ENCODE results near the gene DYRK1A. TPM values are rescaled to one million over a fixed set of nuclear protein-coding genes. Genes with fewer than 3 reads are reported as not detected.
A peak's percentile ranks its signal among the peaks of the same experiment; 100 is the strongest.
"Not testable (repeated sequence)": the region's sequence is repeated elsewhere in the genome, so short reads cannot be mapped to it uniquely, and the experiment has no call there.

The DYRK1A gene
- 16.2 TPM for polyA plus RNA-seq (2012; ENCODE audit: low read depth, missing spikeins)

DNA sequence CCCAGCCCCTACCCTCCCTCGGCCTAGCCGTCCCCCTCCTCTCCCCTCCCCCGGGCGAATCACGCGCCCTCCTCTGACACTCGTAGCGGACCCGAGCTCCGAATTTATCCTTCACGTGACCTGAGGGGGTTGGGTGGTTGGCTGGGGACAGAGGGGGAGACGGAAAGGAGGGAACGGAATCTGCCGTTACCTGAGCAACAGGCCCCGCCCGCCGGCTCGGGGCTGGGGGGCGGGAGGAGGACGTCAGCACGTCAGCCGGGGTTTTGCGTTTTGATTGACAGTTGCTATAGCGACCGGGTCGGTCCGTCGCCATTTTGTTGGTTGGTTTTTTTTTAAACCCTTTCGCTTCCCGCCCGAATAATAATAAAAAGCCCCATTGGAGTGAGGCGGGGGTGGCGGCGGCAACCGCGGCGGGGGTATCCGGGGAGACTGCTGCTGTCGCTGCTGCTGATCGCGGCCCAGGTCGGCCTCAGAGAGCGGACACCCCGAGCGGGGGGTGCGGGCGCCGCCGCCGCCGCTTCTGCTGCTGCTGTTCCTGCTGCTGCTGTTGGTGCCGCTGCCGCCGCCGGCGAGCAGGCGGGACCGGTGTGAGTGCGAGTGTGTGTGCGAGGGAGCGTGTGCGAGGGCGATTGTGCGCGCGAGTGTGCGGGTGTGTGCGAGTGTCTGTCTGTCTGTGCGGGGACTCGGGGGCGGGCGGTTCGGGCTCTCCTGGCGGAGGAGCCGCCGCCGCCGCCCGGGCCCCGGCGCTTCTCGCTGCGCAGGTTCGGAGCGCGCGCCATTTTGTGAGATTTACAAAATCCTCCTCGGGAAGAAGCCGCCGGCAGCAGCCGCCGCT is at the start of gene DYRK1A:
Gene DYRK1A, plus strand, starts transcription at position 292 of the 835 bp plus-strand sequence. CDS start 53,602 bp downstream, outside the sequence.
- FAIRE-seq, result peak; percentile 94
- no peak for TF ChIP-seq SPI1 (IDR thresholded peaks at IDR 0.05; ENCODE audit: low read depth, low read length)
- peak; percentile 70 for TF ChIP-seq TAF1 (IDR thresholded peaks at IDR 0.05; ENCODE audit: low read depth, low read length)
- 0 out of 2 replicates have a peak, but pooled peaks have one; percentile 58 for TF ChIP-seq POLR2AphosphoS5 (IDR thresholded peaks at IDR 0.05; ENCODE audit: low read depth, low read length)
- TF ChIP-seq POU2F2 (IDR thresholded peaks at IDR 0.05; ENCODE audit: low read depth, low read length), result no peak
- peak; percentile 76 for TF ChIP-seq POLR2A (IDR thresholded peaks at IDR 0.05; ENCODE audit: low read depth, low read length)
- TF ChIP-seq PAX5 (IDR thresholded peaks at IDR 0.05; ENCODE audit: insufficient read depth, low read length, severe bottlenecking), result no peak
- DNase-seq (ENCODE audit: insufficient read length, low spot score), result peak; percentile 89

DNA sequence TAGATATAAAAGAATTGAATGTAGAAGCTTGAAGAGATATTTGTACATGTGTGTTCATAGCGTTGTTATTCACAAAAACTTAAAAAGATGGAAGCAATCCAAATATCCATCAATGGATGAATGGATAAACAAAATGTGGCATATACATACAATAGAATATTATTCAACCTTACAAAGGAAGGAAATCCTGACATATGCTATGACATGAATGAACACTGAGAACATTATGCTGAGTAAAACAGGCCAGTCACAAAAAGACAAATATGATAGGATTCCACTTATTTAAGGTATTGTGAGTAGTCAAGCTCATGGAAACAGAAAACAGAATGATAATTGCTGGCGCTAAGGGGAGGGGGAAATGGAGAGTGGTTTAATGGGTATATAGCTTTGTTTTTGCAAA is 47.0 kb upstream of the DYRK1A start:
- TF ChIP-seq POU2F2 (IDR thresholded peaks at IDR 0.05; ENCODE audit: low read depth, low read length), result no peak
- no peak for TF ChIP-seq PAX5 (IDR thresholded peaks at IDR 0.05; ENCODE audit: insufficient read depth, low read length, severe bottlenecking)
- no peak for TF ChIP-seq TAF1 (IDR thresholded peaks at IDR 0.05; ENCODE audit: low read depth, low read length)
- no peak for TF ChIP-seq POLR2AphosphoS5 (IDR thresholded peaks at IDR 0.05; ENCODE audit: low read depth, low read length)
- TF ChIP-seq POLR2A (IDR thresholded peaks at IDR 0.05; ENCODE audit: low read depth, low read length), result no peak
- no peak for TF ChIP-seq SPI1 (IDR thresholded peaks at IDR 0.05; ENCODE audit: low read depth, low read length)
- FAIRE-seq, result no peak
- no peak for DNase-seq (ENCODE audit: insufficient read length, low spot score)

DNA sequence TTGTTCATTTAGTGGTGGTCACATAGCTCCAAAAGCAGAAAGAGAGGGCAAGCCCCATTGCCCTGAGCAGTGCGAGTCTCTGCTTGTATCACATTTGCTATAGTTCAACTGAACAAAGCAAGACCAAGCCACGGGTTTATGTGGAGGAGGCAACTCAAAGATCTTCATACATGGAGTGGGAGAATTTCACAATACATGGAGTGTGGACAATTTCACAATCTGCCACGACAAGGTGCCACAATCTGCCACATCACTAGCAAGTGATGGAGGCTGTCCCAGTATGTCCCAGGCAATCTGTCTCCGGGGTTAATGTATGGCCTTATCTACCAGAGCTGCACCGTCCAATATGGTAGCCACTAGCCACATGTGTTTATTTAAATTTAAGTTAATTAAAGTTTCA is 44.5 kb upstream of the DYRK1A start:
- no peak for DNase-seq (ENCODE audit: insufficient read length, low spot score)
- TF ChIP-seq POU2F2 (IDR thresholded peaks at IDR 0.05; ENCODE audit: low read depth, low read length) (no peak), POLR2AphosphoS5 (IDR thresholded peaks at IDR 0.05; ENCODE audit: low read depth, low read length) (no peak), TAF1 (IDR thresholded peaks at IDR 0.05; ENCODE audit: low read depth, low read length) (no peak), SPI1 (IDR thresholded peaks at IDR 0.05; ENCODE audit: low read depth, low read length) (no peak), POLR2A (IDR thresholded peaks at IDR 0.05; ENCODE audit: low read depth, low read length) (no peak), PAX5 (IDR thresholded peaks at IDR 0.05; ENCODE audit: insufficient read depth, low read length, severe bottlenecking) (no peak)
- no peak for FAIRE-seq

DNA sequence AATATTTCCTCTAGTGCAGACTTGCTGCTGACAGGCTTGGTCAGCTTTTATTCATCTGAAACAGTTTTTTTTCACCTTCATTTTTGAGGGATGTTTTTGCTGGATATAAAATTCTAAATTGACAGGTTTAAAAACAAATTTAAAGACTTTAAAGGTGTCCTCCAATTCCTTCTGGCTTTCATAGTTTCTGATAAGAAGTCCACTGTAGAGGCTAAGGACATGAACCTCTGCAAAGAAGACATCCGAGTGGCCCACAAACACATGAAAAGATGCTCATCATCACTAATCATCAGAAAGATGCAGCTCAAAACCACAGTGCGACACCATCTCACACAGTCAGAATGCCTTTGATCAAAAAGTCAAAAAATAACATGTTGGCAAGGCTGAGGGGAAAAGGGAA is 42.0 kb upstream of the DYRK1A start:
- TF ChIP-seq PAX5 (IDR thresholded peaks at IDR 0.05; ENCODE audit: insufficient read depth, low read length, severe bottlenecking) (no peak), POU2F2 (IDR thresholded peaks at IDR 0.05; ENCODE audit: low read depth, low read length) (no peak), POLR2A (IDR thresholded peaks at IDR 0.05; ENCODE audit: low read depth, low read length) (no peak), POLR2AphosphoS5 (IDR thresholded peaks at IDR 0.05; ENCODE audit: low read depth, low read length) (no peak), SPI1 (IDR thresholded peaks at IDR 0.05; ENCODE audit: low read depth, low read length) (no peak), TAF1 (IDR thresholded peaks at IDR 0.05; ENCODE audit: low read depth, low read length) (no peak)
- no peak for DNase-seq (ENCODE audit: insufficient read length, low spot score)
- no peak for FAIRE-seq

DNA sequence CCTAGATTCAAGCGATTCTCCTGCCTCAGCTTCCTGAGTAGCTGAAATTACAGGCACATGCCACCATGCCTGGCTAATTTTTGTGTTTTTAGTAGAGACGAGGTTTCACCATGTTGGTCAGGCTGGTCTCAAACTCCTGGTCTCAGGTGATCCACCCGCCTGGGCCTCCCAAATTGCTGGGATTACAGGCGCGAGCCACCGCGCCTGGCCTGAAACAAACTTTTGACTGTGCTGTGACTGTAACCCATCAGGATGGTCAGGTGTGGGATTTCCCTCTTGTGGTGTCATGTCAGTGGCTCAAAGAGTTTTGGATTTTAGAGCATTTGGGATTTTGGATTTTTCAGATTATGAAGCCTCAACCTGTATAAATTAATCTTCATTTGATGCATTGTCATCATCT is 38.4 kb upstream of the DYRK1A start:
- not testable (repeated sequence) for FAIRE-seq; DNase-seq (ENCODE audit: insufficient read length, low spot score)

DNA sequence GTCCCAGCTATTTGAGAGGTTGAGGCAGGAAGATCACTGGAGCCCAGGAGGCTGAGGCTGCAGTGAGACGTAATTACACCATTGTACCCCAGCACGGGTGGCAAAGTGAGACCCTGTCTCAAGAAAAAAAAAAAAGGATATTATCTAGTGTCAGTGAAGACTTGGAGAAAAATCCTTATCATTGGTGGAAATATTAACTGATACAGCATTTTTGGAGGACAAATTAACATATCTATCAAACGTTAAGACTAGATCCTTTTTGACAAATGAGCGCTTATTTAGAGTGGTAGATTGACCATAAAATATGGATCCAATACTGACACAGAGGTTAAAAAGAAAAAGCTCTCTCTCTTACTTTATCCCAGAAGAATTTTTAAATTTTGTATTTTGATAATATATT is 35.2 kb upstream of the DYRK1A start:
- FAIRE-seq (no peak), DNase-seq (ENCODE audit: insufficient read length, low spot score) (no peak)
- TF ChIP-seq POLR2AphosphoS5 (IDR thresholded peaks at IDR 0.05; ENCODE audit: low read depth, low read length) (no peak), TAF1 (IDR thresholded peaks at IDR 0.05; ENCODE audit: low read depth, low read length) (no peak), POLR2A (IDR thresholded peaks at IDR 0.05; ENCODE audit: low read depth, low read length) (no peak), PAX5 (IDR thresholded peaks at IDR 0.05; ENCODE audit: insufficient read depth, low read length, severe bottlenecking) (no peak), SPI1 (IDR thresholded peaks at IDR 0.05; ENCODE audit: low read depth, low read length) (no peak), POU2F2 (IDR thresholded peaks at IDR 0.05; ENCODE audit: low read depth, low read length) (no peak)

DNA sequence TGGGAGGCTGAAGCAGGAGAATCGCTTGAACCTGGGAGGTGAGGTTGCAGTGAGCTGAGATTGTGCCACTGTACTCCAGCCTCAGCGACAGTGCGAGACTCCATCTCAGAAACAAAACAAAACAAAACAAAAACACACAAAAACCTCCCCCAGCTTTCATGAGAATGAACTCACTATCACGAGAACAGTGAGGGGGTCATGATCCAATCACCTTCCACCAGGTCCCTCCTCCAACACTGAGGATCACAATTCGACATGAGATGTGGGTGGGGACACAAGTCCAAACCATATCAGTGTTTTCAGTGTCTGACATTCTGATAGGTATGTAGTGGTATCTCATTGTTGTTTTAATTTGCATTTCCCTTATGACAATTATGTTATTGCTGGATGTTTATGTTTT is 31.5 kb upstream of the DYRK1A start:
- TF ChIP-seq SPI1 (IDR thresholded peaks at IDR 0.05; ENCODE audit: low read depth, low read length) (no peak), POLR2A (IDR thresholded peaks at IDR 0.05; ENCODE audit: low read depth, low read length) (no peak), POU2F2 (IDR thresholded peaks at IDR 0.05; ENCODE audit: low read depth, low read length) (no peak), TAF1 (IDR thresholded peaks at IDR 0.05; ENCODE audit: low read depth, low read length) (no peak), PAX5 (IDR thresholded peaks at IDR 0.05; ENCODE audit: insufficient read depth, low read length, severe bottlenecking) (no peak), POLR2AphosphoS5 (IDR thresholded peaks at IDR 0.05; ENCODE audit: low read depth, low read length) (no peak)
- DNase-seq (ENCODE audit: insufficient read length, low spot score) (no peak), FAIRE-seq (no peak)

DNA sequence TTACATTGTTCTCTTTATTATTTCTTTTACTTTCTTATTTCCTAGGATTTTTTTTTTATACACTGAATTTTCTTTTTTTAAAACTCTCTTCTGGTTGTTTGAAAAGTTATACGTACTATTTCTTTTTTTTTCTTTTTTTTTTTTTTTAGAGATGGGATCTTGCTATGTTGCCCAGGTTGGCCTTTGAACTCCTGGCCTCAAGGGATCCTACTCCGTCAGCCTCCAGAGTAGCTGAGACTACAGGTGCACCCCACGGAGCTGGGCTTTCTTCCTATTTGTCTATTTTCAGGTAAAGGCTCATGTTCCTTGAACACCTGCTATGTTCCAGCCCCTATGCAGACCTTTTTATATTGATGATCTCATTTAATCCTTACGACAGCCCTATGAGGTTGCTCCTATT is 29.4 kb upstream of the DYRK1A start:
- DNase-seq (ENCODE audit: insufficient read length, low spot score), result no peak
- TF ChIP-seq TAF1 (IDR thresholded peaks at IDR 0.05; ENCODE audit: low read depth, low read length) (no peak), PAX5 (IDR thresholded peaks at IDR 0.05; ENCODE audit: insufficient read depth, low read length, severe bottlenecking) (no peak), POLR2A (IDR thresholded peaks at IDR 0.05; ENCODE audit: low read depth, low read length) (no peak), POLR2AphosphoS5 (IDR thresholded peaks at IDR 0.05; ENCODE audit: low read depth, low read length) (no peak), POU2F2 (IDR thresholded peaks at IDR 0.05; ENCODE audit: low read depth, low read length) (no peak), SPI1 (IDR thresholded peaks at IDR 0.05; ENCODE audit: low read depth, low read length) (no peak)
- FAIRE-seq, result no peak

DNA sequence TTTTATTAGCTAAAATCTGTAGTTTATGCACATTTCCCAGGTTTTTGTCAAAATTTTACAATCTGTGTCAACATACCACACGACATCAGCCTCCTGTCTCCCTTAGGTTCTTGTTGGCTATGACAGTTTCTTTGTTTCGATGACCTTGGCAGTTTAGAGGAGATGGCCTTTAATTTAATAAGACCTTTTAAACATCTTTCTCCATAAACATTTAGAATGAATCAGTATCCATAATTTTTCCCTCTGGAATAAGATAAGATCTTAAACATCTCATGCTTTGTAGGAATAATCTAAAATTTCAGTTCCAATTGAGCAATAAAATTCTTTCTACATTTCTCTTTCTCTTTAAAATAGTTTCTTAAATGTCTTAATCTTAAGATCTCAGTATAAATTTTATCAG is 28.7 kb upstream of the DYRK1A start:
- no peak for DNase-seq (ENCODE audit: insufficient read length, low spot score)
- TF ChIP-seq PAX5 (IDR thresholded peaks at IDR 0.05; ENCODE audit: insufficient read depth, low read length, severe bottlenecking) (no peak), TAF1 (IDR thresholded peaks at IDR 0.05; ENCODE audit: low read depth, low read length) (no peak), POLR2AphosphoS5 (IDR thresholded peaks at IDR 0.05; ENCODE audit: low read depth, low read length) (no peak), SPI1 (IDR thresholded peaks at IDR 0.05; ENCODE audit: low read depth, low read length) (no peak), POLR2A (IDR thresholded peaks at IDR 0.05; ENCODE audit: low read depth, low read length) (no peak), POU2F2 (IDR thresholded peaks at IDR 0.05; ENCODE audit: low read depth, low read length) (no peak)
- FAIRE-seq, result no peak

Data from GM12891 (cell line).